Esophagus mucosa (tissue), 1 donor: ENCODE measurements around the gene INS. TPM values are rescaled to one million over a fixed set of nuclear protein-coding genes. Genes with fewer than 3 reads are reported as not detected.
"Not testable (repeated sequence)": the region's sequence is repeated elsewhere in the genome, so short reads cannot be mapped to it uniquely, and the experiment has no call there.

Experiments
- ATAC-seq: fragments of 200-7000 bp; cut with Tn5 transposase; one replicate; pipeline ENCODE4 v1.9.1; 2020
- total RNA-seq: library from RNA; stranded (reverse); gene quantifications from one replicate; pipeline ENCODE4 v1.2.4, GENCODE V29; 2023
- donor health status: DM: yes; HTN: yes; CAD: no.

The INS gene
- total RNA-seq, 1 donor from 2014 or later, result not detected

- ATAC-seq, result peak; percentile 21
Observed at GRCh38 chr11:2180789-2181370, 19.9 kb upstream of the INS start.

- ATAC-seq, result no peak
Observed at GRCh38 chr11:2180347-2180746, 19.3 kb upstream of the INS start.

GRCh38 chr11:2179516-2179915, 18.5 kb upstream of the INS start:
- ATAC-seq, result no peak

- ATAC-seq, result peak; percentile 38
Observed at GRCh38 chr11:2178906-2179494, 18.0 kb upstream of the INS start.

GRCh38 chr11:2178055-2178773, 17.2 kb upstream of the INS start:
- ATAC-seq, result not testable (repeated sequence)

GRCh38 chr11:2177076-2177475, 16.1 kb upstream of the INS start:
- ATAC-seq, result no peak

GRCh38 chr11:2176389-2176900, 15.4 kb upstream of the INS start:
- ATAC-seq, result no peak

GRCh38 chr11:2175659-2176058, 14.7 kb upstream of the INS start:
- ATAC-seq, result peak; percentile 69

GRCh38 chr11:2174361-2174760, 13.4 kb upstream of the INS start:
- no peak for ATAC-seq

- ATAC-seq, result no peak
Observed at GRCh38 chr11:2173761-2174160, 12.8 kb upstream of the INS start.

- ATAC-seq, result no peak
Observed at GRCh38 chr11:2173150-2173693, 12.2 kb upstream of the INS start.

- no peak for ATAC-seq
Observed at GRCh38 chr11:2172676-2173075, 11.7 kb upstream of the INS start.

- ATAC-seq, result no peak
Observed at GRCh38 chr11:2171591-2172003, 10.6 kb upstream of the INS start, which contains the start of gene TH. Gene TH, minus strand, starts transcription at chr11:2171815. Its CDS starts 29 bp downstream, at chr11:2171786.

- no peak for ATAC-seq
Observed at GRCh38 chr11:2169626-2170570, 8.9 kb upstream of the INS start.

GRCh38 chr11:2169005-2169378, 8.0 kb upstream of the INS start:
- ATAC-seq, result peak; percentile 15

- ATAC-seq, result peak; percentile 44
Observed at GRCh38 chr11:2168286-2169004, 7.4 kb upstream of the INS start.

GRCh38 chr11:2167141-2168045, 6.4 kb upstream of the INS start:
- ATAC-seq, result no peak

GRCh38 chr11:2166091-2166851, 5.3 kb upstream of the INS start:
- ATAC-seq, result peak; percentile 14

- ATAC-seq, result no peak
Observed at GRCh38 chr11:2165571-2165970, 4.6 kb upstream of the INS start.
